Stimulated activated CD4-positive, alpha-beta T cell treated with anti-CD3 and anti-CD28 coated beads, Interleukin-12 subunit alpha, Interleukin-12 subunit beta, amount 100 ng/mL, for 48 hours (primary cell): Measurements from ENCODE around the gene DOCK9.
A peak's percentile ranks its signal among the peaks of the same experiment; 100 is the strongest.
"Not testable (repeated sequence)": the region's sequence is repeated elsewhere in the genome, so short reads cannot be mapped to it uniquely, and the experiment has no call there.

Source experiments
- DNase-seq, 3 donors: peaks; one replicate each; pipeline ENCODE4 v3.0.0-alpha.2; 2020; ENCODE audit warnings: low read depth in 2 of 3, low spot score in 1 of 3

The DOCK9 gene

DNA sequence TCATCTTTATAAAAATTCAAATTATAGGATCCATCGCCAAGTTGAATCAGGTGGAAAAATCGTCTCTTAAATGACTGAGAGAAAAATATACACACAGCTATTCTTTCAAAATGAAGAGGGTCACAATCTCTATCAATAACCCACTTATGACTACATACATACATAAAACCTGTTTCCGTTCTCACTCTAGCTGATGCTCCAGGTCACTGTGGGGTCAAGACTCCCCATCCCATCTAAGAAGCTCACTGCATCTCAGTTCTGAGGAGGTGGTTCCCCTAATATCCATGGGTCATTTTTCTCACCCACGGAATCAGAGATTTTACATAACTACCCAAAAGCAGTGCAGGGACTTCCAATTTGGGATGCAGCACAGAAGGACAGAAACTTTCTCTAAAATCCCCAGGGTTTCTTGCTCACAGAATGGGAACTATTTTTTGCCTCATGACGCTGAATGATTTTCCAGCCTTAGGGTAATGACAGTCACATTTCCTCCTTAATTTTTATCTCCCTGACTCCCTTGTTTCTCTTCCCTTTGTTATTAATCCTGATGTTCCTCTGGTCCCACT lies 56.8 kb downstream of the DOCK9 start:
- DNase-seq: no peak

DNA sequence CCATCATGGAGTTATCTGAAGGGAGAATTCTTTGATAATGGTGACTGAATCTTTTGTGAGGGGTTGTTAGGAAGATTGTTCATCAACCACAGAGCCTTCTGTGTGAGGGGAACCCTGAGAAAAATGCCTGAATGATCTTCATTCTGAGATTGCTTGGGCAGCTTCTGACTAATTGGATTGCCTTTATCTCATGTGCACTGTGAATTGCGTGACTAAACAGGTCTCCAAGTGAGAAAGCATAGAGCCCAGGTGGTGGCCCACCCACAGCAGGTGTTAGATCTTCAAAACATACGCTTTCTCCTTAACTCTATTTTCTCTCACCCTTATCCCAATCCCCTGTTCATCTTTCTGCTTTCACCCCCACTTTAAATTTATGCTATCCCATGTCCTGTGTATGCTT lies 58.3 kb downstream of the DOCK9 start:
- DNase-seq: peak in 2 of 3 donors; percentile 10 to 12

GRCh38 chr13:98918771-98919170 lies 59.1 kb downstream of the DOCK9 start:
- no peak for DNase-seq

DNA sequence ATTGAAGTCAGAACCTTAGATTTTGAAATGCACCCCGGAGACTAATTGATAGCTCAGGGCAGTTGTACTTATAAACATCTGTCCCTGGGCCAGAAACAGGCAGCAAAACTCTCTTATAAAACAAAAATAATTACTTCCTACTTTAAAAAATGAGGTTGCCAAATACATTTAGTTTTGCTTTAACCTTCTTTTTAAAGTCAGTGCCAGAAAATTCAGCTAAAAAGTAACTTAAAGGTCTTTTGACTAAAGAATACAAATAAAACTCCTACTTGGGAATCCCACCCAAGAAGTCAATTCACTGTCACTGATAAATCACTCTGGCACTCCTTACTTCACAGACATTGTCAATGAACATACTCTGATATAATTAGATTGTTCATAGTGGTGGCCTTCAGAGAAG lies 60.7 kb downstream of the DOCK9 start:
- no peak for DNase-seq

DNA sequence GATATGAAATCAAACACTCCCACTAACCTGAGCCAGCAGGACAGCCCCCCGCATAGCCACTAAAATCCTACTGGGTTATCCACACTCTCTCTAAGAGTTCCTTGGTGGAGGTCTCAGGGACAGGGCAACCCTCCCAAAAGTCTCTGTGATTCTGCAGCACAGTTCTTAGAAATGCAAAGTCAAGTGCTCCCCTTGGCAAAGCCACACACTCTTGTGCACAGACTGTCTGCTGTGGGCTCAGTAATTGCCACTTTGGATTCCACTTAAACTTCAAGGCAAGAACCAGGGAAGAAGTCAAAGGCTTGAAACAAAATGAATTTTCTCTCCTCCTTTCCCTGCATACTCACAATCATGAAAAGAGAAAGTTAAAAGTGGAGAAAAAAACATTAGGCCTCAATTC lies 61.5 kb downstream of the DOCK9 start:
- no peak for DNase-seq

DNA sequence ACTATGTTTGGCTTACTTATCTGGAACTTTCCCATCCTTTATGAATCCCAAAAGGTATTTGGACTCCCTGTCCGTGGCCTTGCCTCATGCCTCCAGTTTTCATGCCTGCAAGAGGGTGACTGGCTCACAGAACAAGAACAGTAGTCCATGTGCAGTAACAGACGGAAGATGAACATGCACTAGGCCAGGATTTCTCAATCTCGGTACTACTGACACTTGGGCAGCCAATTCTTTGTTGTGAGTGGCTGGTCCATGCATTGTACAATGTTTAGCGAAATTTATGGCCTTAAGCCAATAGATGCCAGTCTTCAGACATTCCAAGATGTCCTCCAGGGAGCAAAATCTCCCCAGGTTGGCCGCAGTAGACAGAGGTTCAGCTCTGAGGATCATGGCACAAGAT lies 61.9 kb downstream of the DOCK9 start:
- no peak for DNase-seq

DNA sequence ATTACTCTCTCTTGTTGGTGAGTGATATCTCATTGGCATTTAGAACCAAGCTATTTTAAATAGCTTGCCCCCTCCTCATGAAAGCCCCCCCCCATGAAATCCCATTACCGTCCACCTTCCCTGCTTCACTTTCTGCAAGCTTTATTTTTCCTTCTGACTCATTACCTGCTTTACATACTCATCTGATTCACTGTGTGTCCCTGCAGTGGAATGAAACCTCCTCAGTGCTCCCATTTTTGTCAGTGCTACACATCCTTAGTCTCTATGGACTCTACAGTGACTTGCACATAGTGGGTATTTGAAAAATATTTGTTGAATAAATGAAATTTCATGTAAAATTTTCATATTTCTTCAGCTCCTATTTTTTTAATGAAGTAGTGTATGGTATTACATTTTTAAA lies 62.3 kb downstream of the DOCK9 start:
- no peak for DNase-seq

DNA sequence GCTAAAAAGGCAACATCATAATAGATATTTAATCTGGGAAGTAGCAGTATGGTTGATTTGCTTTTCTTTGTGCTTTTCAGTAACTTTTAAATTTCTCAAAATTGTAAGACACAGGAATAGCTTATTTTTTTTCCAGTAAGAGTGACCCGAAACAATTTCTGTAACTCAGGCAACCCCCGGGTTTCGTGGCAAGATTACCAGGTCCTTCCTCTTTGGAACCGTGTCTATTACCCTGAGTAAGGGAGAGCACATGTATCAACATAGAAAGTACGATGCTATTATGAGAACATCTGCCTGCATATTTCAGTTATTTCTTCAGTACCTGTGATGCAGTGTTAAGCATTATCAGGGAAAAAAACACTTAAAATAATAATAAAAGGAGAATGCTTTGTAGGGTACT lies 64.1 kb downstream of the DOCK9 start:
- no peak for DNase-seq

- DNase-seq: no peak
Measured at GRCh38 chr13:98912846-98913245, 65.0 kb downstream of the DOCK9 start.

DNA sequence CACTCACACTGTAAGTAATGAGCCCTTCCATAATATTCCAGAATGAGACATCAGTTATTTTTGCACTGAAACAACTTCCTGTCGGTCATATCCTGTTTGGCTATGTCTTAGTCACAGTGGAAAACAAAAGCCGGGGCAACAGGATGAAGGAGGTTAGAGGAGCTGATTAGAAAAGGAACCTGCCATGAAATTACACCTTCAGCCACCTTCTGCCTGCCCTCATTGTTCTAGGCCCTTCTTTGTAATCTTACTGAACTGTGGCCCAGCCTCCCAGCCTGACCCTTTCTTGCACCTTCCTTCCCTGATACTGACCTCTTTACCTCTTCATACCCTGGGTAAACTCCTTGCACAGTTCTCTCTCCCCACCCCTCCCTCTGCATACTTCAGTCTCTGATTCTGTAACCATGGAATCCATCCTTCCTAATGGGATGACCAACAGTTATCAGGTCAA lies 67.3 kb downstream of the DOCK9 start:
- DNase-seq: peak in 2 of 3 donors; percentile 33 to 34

- DNase-seq: no peak
Measured at GRCh38 chr13:98909016-98909415, 68.8 kb downstream of the DOCK9 start.

GRCh38 chr13:98906746-98907502 lies 70.9 kb downstream of the DOCK9 start:
- DNase-seq: no peak

- DNase-seq: no peak
Measured at GRCh38 chr13:98905199-98905598, 72.7 kb downstream of the DOCK9 start.

DNA sequence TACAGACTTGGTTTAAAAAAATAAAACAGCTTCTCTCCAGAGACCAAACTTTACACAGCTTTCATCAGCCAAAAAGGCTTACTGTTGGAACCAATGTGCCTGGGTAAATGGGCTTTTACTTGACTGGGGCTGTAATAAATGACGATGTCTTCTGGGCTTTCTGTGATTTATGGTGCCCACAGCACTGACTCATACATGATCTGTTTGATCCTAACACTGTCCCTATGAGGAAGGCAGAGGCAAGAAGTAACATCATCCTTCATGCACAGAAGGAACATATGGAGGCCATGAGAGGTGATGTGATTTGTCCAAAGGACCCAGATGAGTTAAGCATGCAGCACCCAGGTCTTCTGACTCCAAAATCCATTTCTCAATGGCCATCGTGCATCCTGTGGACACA lies 77.4 kb downstream of the DOCK9 start:
- no peak for DNase-seq

DNA sequence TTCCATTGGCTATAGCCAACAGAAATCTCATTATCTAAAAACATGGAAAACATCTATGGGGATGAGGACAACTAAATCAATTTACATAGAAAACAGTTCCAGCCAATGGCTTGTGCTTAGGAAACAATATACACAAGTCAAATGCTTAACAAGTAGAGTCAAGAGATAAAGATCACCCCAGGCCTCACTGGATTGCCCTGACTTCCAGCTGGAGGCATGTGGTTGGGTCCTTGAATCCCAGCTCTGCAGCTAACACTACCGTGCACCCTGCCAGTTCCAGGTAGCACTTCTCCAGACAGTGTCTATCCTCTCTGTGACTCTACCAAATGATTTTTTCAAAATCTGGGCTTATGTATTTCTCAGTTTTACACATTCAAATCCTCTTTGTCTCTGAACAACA lies 80.2 kb downstream of the DOCK9 start:
- DNase-seq: no peak

- DNase-seq: no peak
Measured at GRCh38 chr13:98896868-98897144, 81.1 kb downstream of the DOCK9 start.

DNA sequence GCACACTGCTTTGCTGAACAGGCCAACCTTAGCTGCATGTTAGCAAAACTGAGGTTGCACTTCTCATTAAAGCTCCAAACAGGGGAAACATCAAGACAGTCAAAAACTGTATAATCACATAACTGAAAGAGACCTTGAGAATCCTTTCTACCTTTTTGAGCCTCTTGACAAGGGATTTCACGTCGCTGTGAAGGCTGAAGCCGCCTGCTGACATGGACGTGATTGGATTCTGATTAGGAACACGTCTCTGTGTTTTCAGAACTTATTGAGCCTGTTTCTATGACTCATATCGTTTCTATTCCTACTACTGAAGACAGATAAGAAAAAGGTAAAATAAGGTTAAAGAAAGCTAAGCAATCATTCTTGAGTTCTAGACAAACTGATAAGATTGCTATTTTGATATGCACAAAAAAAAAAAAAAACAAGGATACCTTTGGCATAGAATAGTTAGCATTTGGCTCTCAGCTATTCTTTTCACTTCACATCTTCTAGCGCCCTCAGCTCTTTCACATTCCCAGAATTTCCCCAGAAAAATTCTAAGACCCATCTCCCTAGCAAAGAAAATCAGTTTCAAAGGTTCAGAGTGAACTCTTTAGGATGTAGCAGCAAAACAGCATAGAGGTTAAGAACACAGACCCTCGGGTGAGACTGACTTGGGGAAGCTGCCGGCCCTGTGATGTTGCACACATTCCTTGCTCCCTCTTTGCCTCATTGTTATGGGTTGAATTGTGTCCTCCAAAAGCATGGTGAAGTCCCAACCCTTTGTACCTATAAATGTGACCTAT lies 81.6 kb downstream of the DOCK9 start:
- no peak for DNase-seq

- not testable (repeated sequence) for DNase-seq
Measured at GRCh38 chr13:98894814-98895213, 83.0 kb downstream of the DOCK9 start.

GRCh38 chr13:98893371-98893770 lies 84.5 kb downstream of the DOCK9 start:
- DNase-seq: no peak

DNA sequence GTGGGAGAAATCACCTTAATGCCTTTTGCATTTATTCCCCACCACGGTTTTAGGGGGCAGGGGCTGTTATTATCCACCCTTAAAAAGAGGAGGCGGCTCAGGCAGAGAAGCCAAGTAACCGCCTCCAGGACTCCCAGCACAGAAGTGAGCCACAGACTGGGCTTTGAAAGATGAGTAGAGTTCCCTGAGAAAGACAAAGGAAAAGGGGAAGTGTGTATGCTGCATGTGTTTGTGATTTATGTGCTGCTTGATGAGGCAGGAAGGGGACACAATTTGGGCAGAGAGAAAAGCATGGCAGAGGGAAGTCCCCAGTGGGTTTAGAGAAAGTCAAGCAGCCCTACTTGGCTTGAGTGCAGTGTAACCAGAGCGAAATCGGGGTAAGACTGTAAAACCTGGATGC lies 85.0 kb downstream of the DOCK9 start:
- DNase-seq: no peak

DNA sequence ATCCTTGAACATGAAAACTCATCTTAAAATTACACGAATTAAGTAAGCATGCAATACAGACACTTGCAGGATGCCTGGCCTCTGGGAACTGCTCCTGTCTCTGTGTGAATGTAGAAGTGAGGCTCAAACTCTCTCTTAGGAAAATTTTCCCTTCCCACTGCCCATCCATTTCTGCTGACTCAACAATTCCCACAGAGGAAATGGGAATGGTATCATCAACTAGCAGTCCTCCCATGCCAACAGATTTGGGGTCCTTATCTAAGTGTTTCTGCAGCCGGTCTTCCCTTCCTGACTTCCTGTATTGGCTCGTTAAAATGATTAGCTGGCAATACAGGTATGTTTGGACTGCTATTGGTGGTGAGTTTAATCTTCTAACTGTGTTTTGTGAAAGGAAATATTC lies 85.8 kb downstream of the DOCK9 start:
- no peak for DNase-seq

DNA sequence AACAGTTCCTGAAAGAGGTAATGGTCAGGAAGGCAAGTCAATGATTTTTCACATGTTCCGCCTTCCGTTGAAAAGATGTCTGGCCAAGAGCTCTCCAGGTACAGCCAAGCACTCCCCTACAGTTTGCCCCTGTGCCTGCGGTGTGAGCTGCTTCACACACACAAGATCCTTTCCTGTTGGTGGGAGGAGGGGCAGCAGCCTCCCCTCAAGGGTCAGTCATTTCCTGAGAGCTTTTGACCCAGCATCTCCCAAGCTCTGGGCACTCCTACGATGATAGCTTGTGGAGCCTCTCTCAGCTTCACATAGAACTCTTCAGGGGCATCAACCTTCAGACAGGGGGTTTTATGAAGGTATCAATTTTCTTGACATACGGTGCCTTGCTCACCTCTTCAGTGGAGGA lies 86.9 kb downstream of the DOCK9 start:
- DNase-seq: no peak
